Endothelial cell of umbilical vein (primary cell): ENCODE measurements around the gene PAQR4. TPM values are rescaled to one million over a fixed set of nuclear protein-coding genes. Genes with fewer than 3 reads are reported as not detected.

Experiments
- BruUV-seq: library from RNA; stranded (reverse); fragments of 400-500 nt; replicated peaks from 2 replicates; lab custom pipeline; 2021; lab: Mats Ljungman, UMichigan
- CTCF ChIA-PET: fragments of 300-600, 350-600 bp; sonication (Branson Sonifier 250); formaldehyde crosslinking; loops from one replicate; lab custom pipeline; 2021; ENCODE audit warnings: antibody characterized with exemption, inconsistent platforms; lab: Charles Lee
- POLR2A ChIA-PET: fragments of 300-600, 350-600 bp; sonication (Branson Sonifier 250); formaldehyde crosslinking; loops from one replicate; lab custom pipeline; 2021; ENCODE audit warnings: antibody characterized with exemption, inconsistent platforms; lab: Charles Lee
- DNase-seq: peaks from one replicate; pipeline ENCODE4 v3.0.0-alpha.2; 2011; ENCODE audit warnings: low read depth, low spot score
- FAIRE-seq: peaks from 2 replicates; lab custom pipeline; 2011; peaks lifted over from hg19 to GRCh38; lab: Jason Lieb, UNC
- H2AFZ ChIP-seq: 2 replicates; pipeline ENCODE4 v1.6.0; 2012; ENCODE audit warnings: low read depth, low read length, control low read depth, inconsistent platforms
- H3K27ac ChIP-seq: 2 replicates; pipeline ENCODE4 v1.5.1; 2011; ENCODE audit warnings: low read depth, mild to moderate bottlenecking, control low read depth, low read length, moderate library complexity; ENCODE audit not compliant: insufficient read depth
- H3K27me3 ChIP-seq, 2 experiments: 2 replicates each; pipeline versions ENCODE4 v1.6.0 to v1.6.1; 2011; ENCODE audit warnings: low read length in 2 of 2, mixed read lengths in 1 of 2; ENCODE audit not compliant: control insufficient read depth in 2 of 2, insufficient read depth in 2 of 2
- H3K36me3 ChIP-seq, 2 experiments: 2 replicates in 1 of 2; 3 replicates in 1 of 2; pipeline ENCODE4 v1.5.1; 2011; ENCODE audit warnings: low read length in 2 of 2, mild to moderate bottlenecking in 1 of 2, moderate library complexity in 1 of 2; ENCODE audit not compliant: control insufficient read depth in 2 of 2, insufficient read depth in 2 of 2; ENCODE audit errors: extremely low read depth in 1 of 2
- H3K4me1 ChIP-seq: 3 replicates; pipeline ENCODE4 v1.5.1; 2011; ENCODE audit warnings: mild to moderate bottlenecking, low read length; ENCODE audit not compliant: control insufficient read depth, insufficient read depth; ENCODE audit errors: extremely low read depth
- H3K4me2 ChIP-seq: 2 replicates; pipeline ENCODE4 v1.6.1; 2011; ENCODE audit warnings: low read length, control low read depth, mixed read lengths; ENCODE audit not compliant: insufficient read depth
- H3K4me3 ChIP-seq, 3 experiments: fragments of 200-600 bp in 1 of 3; sonication (generic), shearing (Covaris generic) in 1 of 3; replicated peaks in 1 of 3; 2 replicates each; pipeline ENCODE4 v1.5.1; 2011 to 2016; ENCODE audit warnings: control low read depth in 3 of 3, low read length in 3 of 3, mild to moderate bottlenecking in 2 of 3, inconsistent platforms in 1 of 3, low read depth in 1 of 3, moderate library complexity in 1 of 3; ENCODE audit not compliant: insufficient read depth in 1 of 3
- H3K79me2 ChIP-seq: 2 replicates; pipeline ENCODE4 v1.6.0; 2012; ENCODE audit warnings: low read length, inconsistent platforms; ENCODE audit not compliant: control insufficient read depth, insufficient read depth
- H3K9ac ChIP-seq: replicated peaks from 2 replicates; pipeline ENCODE3; 2011; ENCODE audit warnings: low read length, control low read depth; ENCODE audit not compliant: insufficient read depth; ENCODE audit errors: extremely low read depth
- H3K9me1 ChIP-seq: replicated peaks from 3 replicates; pipeline ENCODE4 v1.6.0; 2011; ENCODE audit warnings: mild to moderate bottlenecking, low read length; ENCODE audit not compliant: control insufficient read depth, insufficient read depth; ENCODE audit errors: extremely low read depth
- H3K9me3 ChIP-seq: replicated peaks from 2 replicates; pipeline ENCODE4 v1.5.1; 2012; ENCODE audit warnings: low read length, inconsistent platforms; ENCODE audit not compliant: control insufficient read depth, insufficient read depth
- H4K20me1 ChIP-seq: replicated peaks from 2 replicates; pipeline ENCODE3; 2011; ENCODE audit warnings: mild to moderate bottlenecking, low read length; ENCODE audit not compliant: control insufficient read depth, insufficient read depth; ENCODE audit errors: extremely low read depth
- EZH2 ChIP-seq: IDR thresholded peaks from 2 replicates; pipeline ENCODE4 v1.6.1; 2012; ENCODE audit warnings: borderline replicate concordance, low read depth, mild to moderate bottlenecking, moderate library complexity, low read length, inconsistent platforms; ENCODE audit not compliant: severe bottlenecking
- FOS ChIP-seq: IDR thresholded peaks from 2 replicates; pipeline ENCODE4 v1.6.1; 2011; ENCODE audit warnings: mild to moderate bottlenecking, low read length, moderate library complexity, borderline replicate concordance; ENCODE audit not compliant: insufficient read depth
- GATA2 ChIP-seq: IDR thresholded peaks from 2 replicates; pipeline ENCODE4 v1.7.0; 2011; ENCODE audit warnings: low read depth, mild to moderate bottlenecking, moderate library complexity, mixed read lengths, low read length; ENCODE audit not compliant: insufficient read length, insufficient read depth
- JUN ChIP-seq: IDR thresholded peaks from 2 replicates; pipeline ENCODE4 v1.6.1; 2011; ENCODE audit warnings: borderline replicate concordance, low read depth; ENCODE audit not compliant: insufficient read length, insufficient read depth
- MYC ChIP-seq: IDR thresholded peaks from one replicate; pipeline ENCODE4 v1.6.1; 2011; ENCODE audit warnings: mild to moderate bottlenecking, low read depth, low read length
- POLR2A ChIP-seq: IDR thresholded peaks from 2 replicates; pipeline ENCODE4 v1.6.1; 2012; ENCODE audit warnings: low read depth, mild to moderate bottlenecking, control low read depth, low read length
- POLR2AphosphoS5 ChIP-seq: IDR thresholded peaks from 2 replicates; pipeline ENCODE4 v1.6.1; 2012; ENCODE audit warnings: low read depth, mild to moderate bottlenecking, control low read depth, low read length, moderate library complexity; ENCODE audit not compliant: insufficient read depth
- dilution Hi-C: fragments of 300-500 bp; cut with MboI; formaldehyde crosslinking; loops from one replicate; pipeline ENCODE4 v1.15.0; 2019; ENCODE audit warnings: low sequenced_read_pairs; ENCODE audit not compliant: extremely low pct_ligation_motif_present
- intact Hi-C: fragments of 100-400 bp; cut with micrococcal nuclease; formaldehyde crosslinking; loops from one replicate; pipeline ENCODE4 v1.10.0; 2022
- polyA plus RNA-seq, 4 experiments: library from polyadenylated mRNA; depleted of rRNA in 3 of 4; stranded (reverse) in 3 of 4; unstranded in 1 of 4; fragments of >200 nt; gene quantifications; 2 replicates each; pipeline versions ENCODE4 v1.2.1 to v1.2.3, GENCODE V29; 2011 to 2012; ENCODE audit warnings: missing spikeins in 1 of 4
- total RNA-seq: library from RNA; stranded (reverse); gene quantifications from 2 replicates; pipeline ENCODE4 v1.2.3, GENCODE V29; 2021
- TF ChIP-seq, protein P1 (sequence below): IDR thresholded peaks from 2 replicates; pipeline ENCODE4 v1.6.1; 2011; ENCODE audit not compliant: insufficient read depth, insufficient read length
- TF ChIP-seq, protein P2 (sequence below), 2 donors: IDR thresholded peaks; 1 replicate in 1 of 2; 2 replicates in 1 of 2; pipeline ENCODE4 v1.5.1; 2011; ENCODE audit warnings: low read length in 2 of 2, mild to moderate bottlenecking in 2 of 2, moderate library complexity in 2 of 2, control low read depth in 1 of 2, inconsistent platforms in 1 of 2, low read depth in 1 of 2; ENCODE audit not compliant: insufficient read depth in 1 of 2; ENCODE audit errors: extremely low read depth in 1 of 2

Gene PAQR4
- total and polyA plus RNA-seq, 2 donors (not counting 3 experiments of a cell fraction or from before 2014, with no cell fraction given), result 23.8 to 31.2 TPM

DNA sequence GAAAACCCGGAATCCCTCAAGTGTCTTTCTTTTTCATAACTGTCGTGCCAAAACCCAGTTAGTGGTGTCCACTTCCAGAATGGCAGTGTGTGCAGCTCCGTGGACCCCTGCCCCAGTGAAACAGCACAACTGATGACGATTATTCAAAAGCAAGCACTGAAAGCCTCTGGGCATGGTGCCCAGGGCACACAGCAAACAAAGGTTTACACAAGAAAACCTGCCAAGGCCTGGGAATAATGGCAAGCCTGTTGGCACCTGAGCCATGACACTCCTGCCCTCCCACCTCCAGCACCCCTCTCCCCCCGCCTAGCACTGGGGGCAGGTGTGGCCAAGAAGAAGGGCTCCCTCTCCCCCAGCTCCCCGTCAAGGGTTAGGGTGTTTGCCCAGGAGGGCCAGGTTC, 8.3 kb downstream of the PAQR4 start:
- Histone ChIP-seq H4K20me1 (no peaks in the 10 kb centered on the region), H3K36me3 (peaks cover 0 to 2% of the 10 kb centered on the region in 2 experiments), H3K27ac (no peak overlapping the region), H3K9me1 (no peaks in the 10 kb centered on the region), H3K79me2 (peaks cover 5% of the 10 kb centered on the region), H3K4me1 (peaks cover 10% of the 10 kb centered on the region), H2AFZ (no peak overlapping the region), H3K9me3 (no peaks in the 10 kb centered on the region), H3K4me2 (no peak overlapping the region), H3K4me3 (no peak overlapping the region), H3K27me3 (no peaks in the 10 kb centered on the region), H3K9ac (no peak overlapping the region)
- intact Hi-C loops, result no loop called here
- dilution Hi-C loops, result no loop called here
- ChIA-PET POLR2A (no interaction called here), CTCF (interaction anchor here (1.0 kb wide), 1 partner anchor 50 kb away, joined by 3 read pairs; no protein-coding TSS in a partner anchor)
- DNase-seq (no peak), FAIRE-seq (no peak)
- no TSS peak for BruUV-seq
- TF ChIP-seq EZH2 (no peak), FOS (no peak), POLR2A (no peak), MYC (no peak), POLR2AphosphoS5 (no peak), JUN (no peak), GATA2 (no peak)
- TF ChIP-seq, protein P1, sequence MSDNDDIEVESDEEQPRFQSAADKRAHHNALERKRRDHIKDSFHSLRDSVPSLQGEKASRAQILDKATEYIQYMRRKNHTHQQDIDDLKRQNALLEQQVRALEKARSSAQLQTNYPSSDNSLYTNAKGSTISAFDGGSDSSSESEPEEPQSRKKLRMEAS, result no peak
- TF ChIP-seq, protein P2, sequence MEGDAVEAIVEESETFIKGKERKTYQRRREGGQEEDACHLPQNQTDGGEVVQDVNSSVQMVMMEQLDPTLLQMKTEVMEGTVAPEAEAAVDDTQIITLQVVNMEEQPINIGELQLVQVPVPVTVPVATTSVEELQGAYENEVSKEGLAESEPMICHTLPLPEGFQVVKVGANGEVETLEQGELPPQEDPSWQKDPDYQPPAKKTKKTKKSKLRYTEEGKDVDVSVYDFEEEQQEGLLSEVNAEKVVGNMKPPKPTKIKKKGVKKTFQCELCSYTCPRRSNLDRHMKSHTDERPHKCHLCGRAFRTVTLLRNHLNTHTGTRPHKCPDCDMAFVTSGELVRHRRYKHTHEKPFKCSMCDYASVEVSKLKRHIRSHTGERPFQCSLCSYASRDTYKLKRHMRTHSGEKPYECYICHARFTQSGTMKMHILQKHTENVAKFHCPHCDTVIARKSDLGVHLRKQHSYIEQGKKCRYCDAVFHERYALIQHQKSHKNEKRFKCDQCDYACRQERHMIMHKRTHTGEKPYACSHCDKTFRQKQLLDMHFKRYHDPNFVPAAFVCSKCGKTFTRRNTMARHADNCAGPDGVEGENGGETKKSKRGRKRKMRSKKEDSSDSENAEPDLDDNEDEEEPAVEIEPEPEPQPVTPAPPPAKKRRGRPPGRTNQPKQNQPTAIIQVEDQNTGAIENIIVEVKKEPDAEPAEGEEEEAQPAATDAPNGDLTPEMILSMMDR (IDR thresholded peaks at IDR 0.05; ENCODE audit: extremely low read depth in 1 of 2, insufficient read depth in 1 of 2, low read depth in 1 of 2, low read length in 2 of 2), result no peak
